PC-3 (cell line): ENCODE results near the gene NR4A3. TPM values are rescaled to one million over a fixed set of nuclear protein-coding genes. Genes with fewer than 3 reads are reported as not detected.

Source experiments
- ATAC-seq: fragments of 200-7000 bp; cut with Tn5 transposase; 2 replicates; pipeline ENCODE4 v1.9.1; 2020; ENCODE audit warnings: mild to moderate bottlenecking, moderate library complexity
- BruUV-seq: library from RNA; stranded (reverse); fragments of 400-500 nt; replicated peaks from 2 replicates; lab custom pipeline; 2021; lab: Mats Ljungman, UMichigan
- CTCF ChIA-PET: fragments of 300-600 bp; sonication (Branson Sonifier 250); formaldehyde crosslinking; loops from one replicate; lab custom pipeline; 2022; ENCODE audit warnings: antibody characterized with exemption; lab: Charles Lee
- POLR2A ChIA-PET: fragments of 300-600 bp; sonication (Branson Sonifier 250); formaldehyde crosslinking; loops from one replicate; lab custom pipeline; 2022; ENCODE audit warnings: antibody characterized with exemption; ENCODE audit not compliant: unreplicated experiment; lab: Charles Lee
- DNase-seq: peaks from one replicate; pipeline ENCODE4 v3.0.0-alpha.2; 2015
- H2AFZ ChIP-seq: fragments of 300-600 bp; sonication (generic); 2 replicates; pipeline ENCODE4 v1.6.0; 2016; ENCODE audit warnings: antibody characterized with exemption, low read length
- H3F3A ChIP-seq: fragments of 300-600 bp; sonication (generic); one replicate; pipeline ENCODE4 v1.6.0; 2017; ENCODE audit warnings: antibody characterized with exemption, low read length, control low read depth, mild to moderate bottlenecking; ENCODE audit not compliant: unreplicated experiment
- H3K27ac ChIP-seq: fragments of 300-600 bp; sonication (generic); 2 replicates; pipeline ENCODE4 v1.5.1; 2016; ENCODE audit warnings: mild to moderate bottlenecking, low read length
- H3K27me3 ChIP-seq: fragments of 300-600 bp; sonication (generic); 2 replicates; pipeline ENCODE4 v1.6.1; 2016; ENCODE audit warnings: low read length, mixed read lengths
- H3K36me3 ChIP-seq: fragments of 300-600 bp; sonication (generic); 2 replicates; pipeline ENCODE4 v1.6.1; 2016; ENCODE audit warnings: low read depth, mixed run types, low read length, mixed read lengths
- H3K4me1 ChIP-seq: fragments of 300-600 bp; sonication (generic); 2 replicates; pipeline ENCODE4 v1.5.1; 2016; ENCODE audit warnings: low read length; ENCODE audit not compliant: insufficient read depth
- H3K4me2 ChIP-seq: fragments of 300-600 bp; sonication (generic); 2 replicates; pipeline ENCODE4 v1.6.0; 2016; ENCODE audit warnings: low read length
- H3K4me3 ChIP-seq: fragments of 300-600 bp; sonication (generic); 2 replicates; pipeline ENCODE4 v1.5.1; 2016; ENCODE audit warnings: mild to moderate bottlenecking, low read length, mixed read lengths
- H3K79me2 ChIP-seq: fragments of 300-600 bp; sonication (generic); 2 replicates; pipeline ENCODE4 v1.6.1; 2017; ENCODE audit warnings: low read length, mixed read lengths
- H3K9ac ChIP-seq: fragments of 300-600 bp; sonication (generic); 2 replicates; pipeline ENCODE4 v1.6.0; 2016; ENCODE audit warnings: mild to moderate bottlenecking, low read length
- H3K9me2 ChIP-seq: fragments of 300-600 bp; sonication (generic); replicated peaks from 2 replicates; pipeline ENCODE4 v1.6.1; 2016; ENCODE audit warnings: mixed run types, low read length, mixed read lengths
- H3K9me3 ChIP-seq: fragments of 300-600 bp; sonication (generic); 2 replicates; pipeline ENCODE4 v1.6.1; 2016; ENCODE audit warnings: low read length, mixed read lengths
- H4K20me1 ChIP-seq: fragments of 300-600 bp; sonication (generic); 2 replicates; pipeline ENCODE4 v1.6.1; 2016; ENCODE audit warnings: low read length, mixed read lengths
- CTCF ChIP-seq: fragments of 300-600 bp; sonication (generic); conservative IDR thresholded peaks from 2 replicates; pipeline ENCODE4 v1.5.1; 2017; ENCODE audit warnings: antibody characterized with exemption, low read depth, mild to moderate bottlenecking, low read length
- EZH2 ChIP-seq: fragments of 300-600 bp; sonication (generic); IDR thresholded peaks from one replicate; pipeline ENCODE4 v1.6.1; 2017; ENCODE audit warnings: antibody characterized with exemption, mild to moderate bottlenecking, low read length; ENCODE audit not compliant: unreplicated experiment
- EZH2phosphoT487 ChIP-seq: fragments of 300-600 bp; sonication (generic); IDR thresholded peaks from 2 replicates; pipeline ENCODE4 v1.6.1; 2018; ENCODE audit warnings: mild to moderate bottlenecking, antibody characterized with exemption, low read length, borderline replicate concordance
- intact Hi-C: fragments of 100-400 bp; cut with micrococcal nuclease; formaldehyde crosslinking; loops from 2 replicates; pipeline ENCODE4 v1.9.0; 2023
- total RNA-seq: library from RNA; depleted of rRNA; stranded (reverse); fragments of >200 nt; gene quantifications from 2 replicates; pipeline ENCODE4 v1.2.3, GENCODE V29; 2014

NR4A3 gene
- total RNA-seq, 1 experiment from 2014 or later = 0.77 TPM

GRCh38 chr9:99824378-99825171 is 2.9 kb downstream of the NR4A3 start:
- Histone ChIP-seq H3K27ac (no peak overlapping the region), H3K27me3 (no peaks in the 10 kb centered on the region), H3K4me1 (peaks cover 4% of the 10 kb centered on the region; the same call in 1 of the 2 replicates), H3K9ac (no peak overlapping the region), H3K9me2 (no peaks in the 10 kb centered on the region), H3K4me3 (peak overlapping the region; percentile 82), H2AFZ (0 out of 2 replicates have a peak overlapping the region, but pooled peaks have one; percentile 90), H3K36me3 (no peaks in the 10 kb centered on the region), H3K79me2 (no peaks in the 10 kb centered on the region), H4K20me1 (no peaks in the 10 kb centered on the region), H3K4me2 (peak overlapping the region; percentile 91), H3F3A (no peaks in the 10 kb centered on the region), H3K9me3 (no peaks in the 10 kb centered on the region)
- ChIA-PET CTCF (no interaction called here), POLR2A (no interaction called here)
- peak; percentile 40; the same call in 1 of the 2 replicates for TF ChIP-seq CTCF
- no peak for TF ChIP-seq EZH2phosphoT487
- DNase-seq (no peak), ATAC-seq (no peak)
- no TSS peak for BruUV-seq
- intact Hi-C loops = loop anchor here (5.0 kb wide), 4 partner anchors 43 to 603 kb away; partner anchors contain the start of genes ALG2, MSANTD3 and SEC61B

- no peak for TF ChIP-seq EZH2phosphoT487
- Histone ChIP-seq H4K20me1 (no peaks in the 10 kb centered on the region), H3K27me3 (no peaks in the 10 kb centered on the region), H2AFZ (no peak overlapping the region), H3K9me2 (no peaks in the 10 kb centered on the region), H3K79me2 (no peaks in the 10 kb centered on the region), H3K9me3 (no peaks in the 10 kb centered on the region), H3F3A (no peaks in the 10 kb centered on the region), H3K9ac (no peak overlapping the region), H3K4me1 (peaks cover 4% of the 10 kb centered on the region; the same call in 1 of the 2 replicates), H3K4me2 (no peak overlapping the region), H3K36me3 (no peaks in the 10 kb centered on the region), H3K27ac (no peak overlapping the region), H3K4me3 (no peak overlapping the region)
- ChIA-PET CTCF (no interaction called here), POLR2A (no interaction called here)
- no TSS peak for BruUV-seq
- intact Hi-C loops = no loop called here
- DNase-seq (no peak), ATAC-seq (no peak)
Observed at GRCh38 chr9:99825172-99826046, 3.7 kb downstream of the NR4A3 start.

GRCh38 chr9:99826579-99826978 is 4.9 kb downstream of the NR4A3 start:
- Histone ChIP-seq H3K27ac (no peak overlapping the region), H3K36me3 (no peaks in the 10 kb centered on the region), H2AFZ (no peak overlapping the region), H3F3A (no peaks in the 10 kb centered on the region), H4K20me1 (no peaks in the 10 kb centered on the region), H3K4me3 (no peak overlapping the region), H3K4me1 (peaks cover 4% of the 10 kb centered on the region; the same call in 1 of the 2 replicates), H3K79me2 (no peaks in the 10 kb centered on the region), H3K4me2 (no peak overlapping the region), H3K27me3 (no peaks in the 10 kb centered on the region), H3K9ac (no peak overlapping the region), H3K9me3 (no peaks in the 10 kb centered on the region), H3K9me2 (no peaks in the 10 kb centered on the region)
- DNase-seq (no peak), ATAC-seq (no peak)
- POLR2A ChIA-PET = no interaction called here
- CTCF ChIA-PET = no interaction called here
- no peak for TF ChIP-seq EZH2
- TF ChIP-seq EZH2phosphoT487 = no peak
- no peak for TF ChIP-seq CTCF
- intact Hi-C loops = no loop called here
- BruUV-seq = no TSS peak
